Rectal smooth muscle tissue (tissue), 1 donor: Measurements from ENCODE around the gene ADGRD2.

Experiments used
- H3K27ac ChIP-seq: one replicate; pipeline ENCODE4 v1.7.0; 2013; ENCODE audit warnings: low read depth, low read length, inconsistent platforms
- H3K27me3 ChIP-seq: one replicate; pipeline ENCODE4 v1.7.0; 2013; ENCODE audit warnings: low read length; ENCODE audit not compliant: control insufficient read depth, insufficient read depth
- H3K36me3 ChIP-seq: one replicate; pipeline ENCODE4 v1.7.0; 2013; ENCODE audit warnings: low read length; ENCODE audit not compliant: control insufficient read depth, insufficient read depth
- H3K4me1 ChIP-seq: one replicate; pipeline ENCODE4 v1.7.0; 2013; ENCODE audit warnings: low read length; ENCODE audit not compliant: control insufficient read depth, insufficient read depth
- H3K4me3 ChIP-seq: one replicate; pipeline ENCODE4 v1.7.0; 2013; ENCODE audit warnings: low read length
- H3K9ac ChIP-seq: one replicate; pipeline ENCODE4 v1.7.0; 2013; ENCODE audit warnings: low read length

ADGRD2 gene

GRCh38 chr9:124441291-124441690, 9.0 kb upstream of the ADGRD2 start:
- no peaks in the 10 kb centered on the region for H3K27me3 ChIP-seq
- no peaks in the 10 kb centered on the region for H3K4me1 ChIP-seq
- no peak overlapping the region for H3K9ac ChIP-seq
- H3K4me3 ChIP-seq, result no peak overlapping the region
- H3K27ac ChIP-seq, result no peak overlapping the region
- H3K36me3 ChIP-seq, result no peaks in the 10 kb centered on the region

GRCh38 chr9:124442379-124442778, 7.9 kb upstream of the ADGRD2 start:
- H3K27me3 ChIP-seq, result no peaks in the 10 kb centered on the region
- no peak overlapping the region for H3K4me3 ChIP-seq
- H3K4me1 ChIP-seq, result no peaks in the 10 kb centered on the region
- H3K27ac ChIP-seq, result no peak overlapping the region
- no peaks in the 10 kb centered on the region for H3K36me3 ChIP-seq
- H3K9ac ChIP-seq, result no peak overlapping the region

DNA sequence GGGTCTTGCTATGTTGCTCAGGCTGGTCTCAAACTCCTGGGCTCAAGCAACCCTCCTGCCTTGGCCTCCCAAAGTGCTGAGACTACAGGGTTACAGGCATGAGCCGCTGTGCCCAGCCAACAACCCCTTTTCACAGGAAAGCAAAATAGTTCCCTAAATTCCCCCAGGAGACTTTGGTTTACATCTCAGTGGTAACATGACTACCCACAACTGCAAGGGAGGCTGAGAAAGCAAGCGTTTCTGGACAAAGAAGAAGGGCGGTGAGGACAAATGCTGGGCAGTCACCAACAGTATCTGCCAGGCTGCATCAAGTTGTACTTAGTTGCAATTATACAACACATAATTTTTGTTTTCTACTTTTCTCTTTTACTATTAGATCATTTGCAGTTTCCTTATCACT, 7.4 kb upstream of the ADGRD2 start:
- no peaks in the 10 kb centered on the region for H3K27me3 ChIP-seq
- no peak overlapping the region for H3K9ac ChIP-seq
- no peaks in the 10 kb centered on the region for H3K4me1 ChIP-seq
- H3K4me3 ChIP-seq, result no peak overlapping the region
- no peak overlapping the region for H3K27ac ChIP-seq
- H3K36me3 ChIP-seq, result no peaks in the 10 kb centered on the region

DNA sequence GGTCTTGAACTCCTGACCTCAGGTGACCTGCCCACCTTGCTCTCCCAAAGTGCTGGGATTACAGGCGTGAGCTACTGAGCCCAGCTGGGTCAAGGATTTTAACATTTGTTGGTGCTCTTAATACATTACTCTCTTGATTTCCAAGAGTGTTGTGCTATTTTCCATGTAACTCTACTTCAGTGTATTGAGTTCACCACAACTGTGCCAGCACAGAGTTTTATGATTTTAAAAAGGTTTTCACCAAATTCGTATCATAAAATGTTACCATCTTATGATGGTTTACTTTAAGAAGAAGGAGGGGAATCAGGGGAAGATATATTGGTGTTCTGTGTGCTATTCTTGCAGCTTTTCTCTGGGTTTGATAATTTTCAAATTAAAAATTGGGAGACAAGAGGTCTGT, 6.6 kb upstream of the ADGRD2 start:
- no peak overlapping the region for H3K27ac ChIP-seq
- H3K36me3 ChIP-seq, result no peaks in the 10 kb centered on the region
- no peaks in the 10 kb centered on the region for H3K27me3 ChIP-seq

GRCh38 chr9:124444166-124444565, 6.1 kb upstream of the ADGRD2 start:
- H3K27ac ChIP-seq, result no peak overlapping the region
- no peaks in the 10 kb centered on the region for H3K27me3 ChIP-seq
- no peak overlapping the region for H3K4me3 ChIP-seq
- no peaks in the 10 kb centered on the region for H3K4me1 ChIP-seq
- no peaks in the 10 kb centered on the region for H3K36me3 ChIP-seq
- H3K9ac ChIP-seq, result no peak overlapping the region

More for the DNA sequence above, 6.6 kb upstream of the ADGRD2 start:
- no peak overlapping the region for H3K9ac ChIP-seq
- H3K4me1 ChIP-seq, result no peaks in the 10 kb centered on the region
- H3K4me3 ChIP-seq, result no peak overlapping the region

GRCh38 chr9:124447297-124447661, 3.0 kb upstream of the ADGRD2 start:
- H3K27ac ChIP-seq, result no peak overlapping the region

DNA sequence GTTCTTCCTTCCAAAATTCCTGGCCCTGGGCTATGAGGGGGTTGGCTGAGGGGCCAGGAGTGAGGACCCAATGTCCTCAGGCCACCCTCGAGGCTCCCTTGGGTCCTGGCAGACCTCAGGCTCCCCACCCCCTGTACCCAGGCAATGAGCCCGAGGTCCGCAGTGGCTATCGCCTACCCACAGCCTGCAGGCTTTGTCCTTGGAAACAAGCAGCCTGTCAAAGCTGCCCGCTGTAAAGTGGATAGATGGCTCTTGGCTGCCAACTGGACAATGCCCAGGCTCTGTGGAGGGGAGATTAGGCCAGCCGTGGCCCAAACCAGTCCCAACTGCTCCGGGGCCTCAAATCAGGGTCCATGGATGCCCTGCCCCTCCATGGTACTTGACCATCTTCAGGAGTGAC, 2.2 kb upstream of the ADGRD2 start:
- no peak overlapping the region for H3K9ac ChIP-seq
- H3K36me3 ChIP-seq, result no peaks in the 10 kb centered on the region
- peaks cover 20% of the 10 kb centered on the region for H3K27me3 ChIP-seq
- no peak overlapping the region for H3K4me3 ChIP-seq
- no peak overlapping the region for H3K27ac ChIP-seq
- H3K4me1 ChIP-seq, result no peaks in the 10 kb centered on the region

More at GRCh38 chr9:124447297-124447661, 3.0 kb upstream of the ADGRD2 start:
- Histone ChIP-seq H3K9ac (no peak overlapping the region), H3K27me3 (peaks cover 13% of the 10 kb centered on the region), H3K4me1 (no peaks in the 10 kb centered on the region), H3K4me3 (no peak overlapping the region), H3K36me3 (no peaks in the 10 kb centered on the region)

DNA sequence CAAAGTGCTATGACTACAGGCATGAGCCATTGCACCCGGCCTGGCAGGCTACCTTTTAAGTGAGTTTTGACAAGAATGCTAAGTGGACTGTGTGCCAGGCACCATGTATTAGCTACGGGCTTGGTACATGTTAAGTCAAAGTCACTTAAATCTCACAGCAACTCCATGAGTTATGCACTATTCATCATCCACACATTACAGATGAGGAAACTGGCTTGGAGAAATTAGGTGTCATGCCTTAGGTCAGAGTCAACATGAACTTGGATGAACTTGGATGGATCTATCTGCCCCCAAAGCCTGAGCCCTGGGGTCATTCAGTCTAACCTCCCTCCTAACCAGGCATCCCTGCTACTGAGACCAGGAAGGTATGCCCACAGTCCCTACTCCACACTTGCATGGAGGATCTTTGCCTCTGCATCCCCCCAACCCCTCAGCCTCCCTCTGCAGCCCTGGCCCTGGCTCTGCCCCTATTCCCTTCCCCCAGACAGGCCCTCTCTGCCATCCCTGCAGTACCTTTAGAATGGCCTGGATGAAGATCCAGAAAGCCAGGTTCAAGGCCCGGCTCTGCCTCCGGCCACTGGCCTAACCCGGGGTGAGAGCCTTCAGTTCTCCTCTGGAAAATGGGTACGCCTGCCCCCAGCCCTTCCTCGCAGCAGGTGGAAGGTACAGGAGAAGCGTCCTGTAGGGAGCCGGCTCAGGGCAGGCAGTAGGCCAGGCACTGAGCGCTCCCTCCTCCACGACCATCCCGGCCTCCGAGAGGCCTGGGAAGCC, 685 bp upstream of the ADGRD2 start:
- H3K4me1 ChIP-seq, result no peaks in the 10 kb centered on the region
- H3K4me3 ChIP-seq, result no peak overlapping the region
- no peak overlapping the region for H3K27ac ChIP-seq
- H3K9ac ChIP-seq, result no peak overlapping the region
- H3K27me3 ChIP-seq, result peaks cover 22% of the 10 kb centered on the region
- H3K36me3 ChIP-seq, result no peaks in the 10 kb centered on the region

- Histone ChIP-seq H3K27ac (no peak overlapping the region), H3K36me3 (no peaks in the 10 kb centered on the region), H3K9ac (no peak overlapping the region), H3K4me3 (no peak overlapping the region), H3K27me3 (peaks cover 22% of the 10 kb centered on the region), H3K4me1 (no peaks in the 10 kb centered on the region)
Measured at GRCh38 chr9:124450931-124451661, 845 bp downstream of the ADGRD2 start.

- H3K4me1 ChIP-seq, result no peaks in the 10 kb centered on the region
- no peak overlapping the region for H3K4me3 ChIP-seq
- no peaks in the 10 kb centered on the region for H3K36me3 ChIP-seq
- H3K27me3 ChIP-seq, result peaks cover 22% of the 10 kb centered on the region
- H3K9ac ChIP-seq, result no peak overlapping the region
- no peak overlapping the region for H3K27ac ChIP-seq
Measured at GRCh38 chr9:124452326-124452725, 2.1 kb downstream of the ADGRD2 start.

DNA sequence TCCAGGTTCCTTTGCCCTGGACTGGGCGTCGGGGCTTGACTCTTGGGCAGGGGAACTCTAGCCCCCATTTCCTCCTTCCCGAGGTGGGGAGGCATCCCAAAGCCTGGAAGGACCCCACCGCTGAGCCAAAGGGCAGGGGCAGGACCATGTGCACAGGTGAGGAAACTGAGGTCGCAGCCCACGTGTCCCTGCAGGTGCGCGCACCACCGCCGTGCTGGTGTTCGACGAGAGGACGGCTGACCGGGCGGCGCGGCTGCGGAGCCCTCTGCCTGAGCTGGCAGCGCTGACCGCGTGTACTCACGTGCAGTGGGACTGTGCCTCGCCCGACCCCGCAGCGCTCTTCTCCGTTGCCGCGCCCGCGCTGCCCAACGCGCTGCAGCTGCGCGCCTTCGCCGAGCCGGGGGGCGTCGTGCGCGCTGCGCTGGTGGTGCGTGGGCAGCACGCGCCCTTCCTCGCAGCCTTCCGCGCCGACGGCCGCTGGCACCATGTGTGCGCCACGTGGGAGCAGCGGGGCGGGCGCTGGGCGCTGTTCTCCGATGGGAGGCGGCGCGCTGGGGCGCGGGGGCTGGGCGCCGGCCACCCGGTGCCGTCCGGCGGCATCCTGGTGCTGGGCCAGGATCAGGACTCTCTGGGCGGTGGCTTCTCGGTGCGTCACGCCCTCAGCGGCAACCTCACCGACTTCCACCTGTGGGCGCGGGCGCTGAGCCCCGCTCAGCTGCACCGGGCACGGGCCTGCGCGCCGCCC, 2.8 kb downstream of the ADGRD2 start:
- no peaks in the 10 kb centered on the region for H3K36me3 ChIP-seq
- H3K4me3 ChIP-seq, result no peak overlapping the region
- H3K4me1 ChIP-seq, result no peaks in the 10 kb centered on the region
- H3K27ac ChIP-seq, result no peak overlapping the region
- peaks cover 22% of the 10 kb centered on the region for H3K27me3 ChIP-seq
- H3K9ac ChIP-seq, result no peak overlapping the region

GRCh38 chr9:124453586-124454191, 3.4 kb downstream of the ADGRD2 start:
- no peaks in the 10 kb centered on the region for H3K36me3 ChIP-seq
- peaks cover 22% of the 10 kb centered on the region for H3K27me3 ChIP-seq
- H3K9ac ChIP-seq, result no peak overlapping the region
- no peaks in the 10 kb centered on the region for H3K4me1 ChIP-seq
- no peak overlapping the region for H3K4me3 ChIP-seq
- no peak overlapping the region for H3K27ac ChIP-seq
